Activated T-helper 1 cell treated with anti-CD3 and anti-CD28 coated beads, Interleukin-2, amount 50 U/mL, for 16 hours (primary cell): ENCODE measurements around the gene SARM1.
A peak's percentile ranks its signal among the peaks of the same experiment; 100 is the strongest.

Experiments
- DNase-seq, 2 donors: peaks; one replicate each; pipeline ENCODE4 v3.0.0-alpha.2; 2020; ENCODE audit warnings: low read depth in 1 of 2, low spot score in 1 of 2

Gene SARM1

GRCh38 chr17:28368306-28368831 lies 3.1 kb upstream of the SARM1 start:
- DNase-seq = no peak

- no peak for DNase-seq
Observed at GRCh38 chr17:28368915-28369683, 2.4 kb upstream of the SARM1 start.

- no peak for DNase-seq
Observed at GRCh38 chr17:28369684-28370034, 1.8 kb upstream of the SARM1 start.

- no peak for DNase-seq
Observed at GRCh38 chr17:28370035-28370743, 1.3 kb upstream of the SARM1 start, which contains the start of gene VTN. Gene VTN, minus strand, starts transcription at chr17:28370307. Its CDS starts 104 bp downstream, at chr17:28370203.

- no peak for DNase-seq
Observed at GRCh38 chr17:28370744-28371103, 770 bp upstream of the SARM1 start.

GRCh38 chr17:28372203-28372944 lies 880 bp downstream of the SARM1 start:
- no peak for DNase-seq

GRCh38 chr17:28372945-28373274 lies 1.4 kb downstream of the SARM1 start:
- no peak for DNase-seq

GRCh38 chr17:28379814-28380801 lies 8.6 kb downstream of the SARM1 start:
- DNase-seq = no peak

GRCh38 chr17:28381141-28381825 lies 9.8 kb downstream of the SARM1 start:
- DNase-seq = no peak

GRCh38 chr17:28384281-28385036 lies 13.0 kb downstream of the SARM1 start:
- DNase-seq = peak; percentile 25 to 44

GRCh38 chr17:28385037-28385400 lies 13.5 kb downstream of the SARM1 start:
- DNase-seq = no peak

GRCh38 chr17:28385406-28385805 lies 13.9 kb downstream of the SARM1 start:
- no peak for DNase-seq

GRCh38 chr17:28386391-28386790 lies 14.9 kb downstream of the SARM1 start:
- DNase-seq = no peak

- DNase-seq = no peak
Observed at GRCh38 chr17:28388106-28388505, 16.6 kb downstream of the SARM1 start.

GRCh38 chr17:28390141-28390540 lies 18.6 kb downstream of the SARM1 start:
- DNase-seq = no peak

GRCh38 chr17:28390563-28390962 lies 19.1 kb downstream of the SARM1 start:
- no peak for DNase-seq

GRCh38 chr17:28390984-28391383 lies 19.5 kb downstream of the SARM1 start:
- DNase-seq = no peak

GRCh38 chr17:28391401-28391800 lies 19.9 kb downstream of the SARM1 start:
- DNase-seq = no peak

GRCh38 chr17:28392491-28392890 lies 21.0 kb downstream of the SARM1 start:
- no peak for DNase-seq
